ENCODE measurements around the gene SIPA1L3. TPM values are rescaled to one million over a fixed set of nuclear protein-coding genes. Genes with fewer than 3 reads are reported as not detected.

The SIPA1L3 gene
- total and polyA plus RNA-seq, 2 of the 13 experiments (the other 11 are each of a cell fraction or from before 2014, with no cell fraction given), result 5.5 to 7.7 TPM

DNA sequence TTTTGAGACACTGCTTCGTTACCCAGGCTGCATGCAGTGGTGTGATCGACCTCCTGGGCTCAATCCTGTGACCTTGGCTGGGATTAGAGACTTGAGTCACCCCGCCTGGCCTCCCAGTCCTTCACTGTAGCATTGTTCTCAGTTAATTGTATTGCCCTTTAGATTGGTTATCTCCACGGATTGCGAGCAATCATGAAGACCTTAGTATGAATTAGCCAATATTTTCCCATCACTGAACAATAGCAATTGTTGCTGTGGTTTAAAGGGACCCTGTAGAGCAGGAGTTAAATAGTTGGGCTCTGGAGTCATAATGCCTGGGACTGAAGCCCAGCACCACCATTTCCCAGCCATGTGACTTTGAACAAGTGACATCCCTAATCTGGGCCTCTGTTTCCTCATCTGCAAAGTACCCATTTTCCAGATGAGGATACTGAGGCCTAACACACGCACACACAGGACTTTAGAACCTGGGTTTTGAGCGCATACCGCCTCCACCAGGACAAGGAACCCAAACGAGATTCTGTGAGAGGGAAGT, 340.8 kb downstream of the SIPA1L3 start (continued):
- TF ChIP-seq, protein P1, sequence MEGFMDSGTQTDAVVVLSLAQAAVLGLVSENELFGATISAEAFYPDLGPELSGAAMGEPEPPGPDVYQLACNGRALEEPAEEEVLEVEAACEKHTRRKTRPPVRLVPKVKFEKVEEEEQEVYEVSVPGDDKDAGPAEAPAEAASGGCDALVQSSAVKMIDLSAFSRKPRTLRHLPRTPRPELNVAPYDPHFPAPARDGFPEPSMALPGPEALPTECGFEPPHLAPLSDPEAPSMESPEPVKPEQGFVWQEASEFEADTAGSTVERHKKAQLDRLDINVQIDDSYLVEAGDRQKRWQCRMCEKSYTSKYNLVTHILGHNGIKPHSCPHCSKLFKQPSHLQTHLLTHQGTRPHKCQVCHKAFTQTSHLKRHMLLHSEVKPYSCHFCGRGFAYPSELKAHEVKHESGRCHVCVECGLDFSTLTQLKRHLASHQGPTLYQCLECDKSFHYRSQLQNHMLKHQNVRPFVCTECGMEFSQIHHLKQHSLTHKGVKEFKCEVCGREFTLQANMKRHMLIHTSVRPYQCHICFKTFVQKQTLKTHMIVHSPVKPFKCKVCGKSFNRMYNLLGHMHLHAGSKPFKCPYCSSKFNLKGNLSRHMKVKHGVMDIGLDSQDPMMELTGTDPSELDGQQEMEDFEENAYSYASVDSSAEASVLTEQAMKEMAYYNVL (CRISPR knock-in tag; IDR thresholded peaks at IDR 0.05; ENCODE audit: borderline replicate concordance), result 0 out of 2 replicates have a peak, but pooled peaks have one; percentile 12
- TF ChIP-seq, protein P2, sequence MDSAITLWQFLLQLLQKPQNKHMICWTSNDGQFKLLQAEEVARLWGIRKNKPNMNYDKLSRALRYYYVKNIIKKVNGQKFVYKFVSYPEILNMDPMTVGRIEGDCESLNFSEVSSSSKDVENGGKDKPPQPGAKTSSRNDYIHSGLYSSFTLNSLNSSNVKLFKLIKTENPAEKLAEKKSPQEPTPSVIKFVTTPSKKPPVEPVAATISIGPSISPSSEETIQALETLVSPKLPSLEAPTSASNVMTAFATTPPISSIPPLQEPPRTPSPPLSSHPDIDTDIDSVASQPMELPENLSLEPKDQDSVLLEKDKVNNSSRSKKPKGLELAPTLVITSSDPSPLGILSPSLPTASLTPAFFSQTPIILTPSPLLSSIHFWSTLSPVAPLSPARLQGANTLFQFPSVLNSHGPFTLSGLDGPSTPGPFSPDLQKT (CRISPR knock-in tag; IDR thresholded peaks at IDR 0.05; ENCODE audit: borderline replicate concordance), result no peak
- TF ChIP-seq ZNF629 (CRISPR knock-in tag; conservative IDR thresholded peaks at IDR 0.05) (peak; percentile 98), CBFB (CRISPR knock-in tag; IDR thresholded peaks at IDR 0.05) (no peak), ZMYM3 (CRISPR knock-in tag; IDR thresholded peaks at IDR 0.05) (peak; percentile 90), TBX3 (IDR thresholded peaks at IDR 0.05; ENCODE audit: borderline replicate concordance) (peak; percentile 55; the same call in 1 of the 2 replicates), PITX1 (CRISPR knock-in tag; IDR thresholded peaks at IDR 0.05) (peak; percentile 59; the same call in 1 of the 2 replicates), ZNF530 (CRISPR knock-in tag; IDR thresholded peaks at IDR 0.05; ENCODE audit: low read depth) (no peak), CHD4 (IDR thresholded peaks at IDR 0.05; ENCODE audit: borderline replicate concordance, low read length) (peak; percentile 98), RARA (CRISPR knock-in tag; IDR thresholded peaks at IDR 0.05) (peak; percentile 47), ZNF3 (CRISPR knock-in tag; IDR thresholded peaks at IDR 0.05) (0 out of 2 replicates have a peak, but pooled peaks have one; percentile 25), ADNP (CRISPR knock-in tag; IDR thresholded peaks at IDR 0.05) (peak; percentile 73; the same call in 1 of the 2 replicates), SOX5 (CRISPR knock-in tag; IDR thresholded peaks at IDR 0.05; ENCODE audit: borderline replicate concordance) (peak; percentile 93), KLF13 (CRISPR knock-in tag; IDR thresholded peaks at IDR 0.05) (no peak), NR2F6 (IDR thresholded peaks at IDR 0.05) (peak; percentile 70; the same call in 1 of the 2 replicates), NR2F6 (CRISPR knock-in tag; IDR thresholded peaks at IDR 0.05) (peak; percentile 30; the same call in 1 of the 2 replicates), ZNF260 (CRISPR knock-in tag; IDR thresholded peaks at IDR 0.05; ENCODE audit: borderline replicate concordance, low read depth) (no peak), SOX13 (IDR thresholded peaks at IDR 0.05) (peak; percentile 92), SOX13 (CRISPR knock-in tag; conservative IDR thresholded peaks at IDR 0.05 in 1 of 2, IDR thresholded peaks at IDR 0.05 in 1 of 2) (peak in 1 of 2 experiments; percentile 98; a peak in 2 of 4 replicates), HDAC2 (CRISPR knock-in tag; IDR thresholded peaks at IDR 0.05) (0 out of 2 replicates have a peak, but pooled peaks have one; percentile 11), NR2F1 (CRISPR knock-in tag; IDR thresholded peaks at IDR 0.05) (0 out of 4 replicates have a peak, but pooled peaks of 1 of the 2 experiments have one; percentile 27), TOPORS (CRISPR knock-in tag; IDR thresholded peaks at IDR 0.05) (no peak), ELF4 (CRISPR knock-in tag; IDR thresholded peaks at IDR 0.05; ENCODE audit: borderline replicate concordance) (no peak), CEBPG (CRISPR knock-in tag; IDR thresholded peaks at IDR 0.05) (peak; percentile 21; the same call in 1 of the 2 replicates), NCOA2 (CRISPR knock-in tag; IDR thresholded peaks at IDR 0.05) (0 out of 2 replicates have a peak, but pooled peaks have one; percentile 29), STAG1 (CRISPR knock-in tag; IDR thresholded peaks at IDR 0.05) (no peak)
- TF ChIP-seq, protein P3, sequence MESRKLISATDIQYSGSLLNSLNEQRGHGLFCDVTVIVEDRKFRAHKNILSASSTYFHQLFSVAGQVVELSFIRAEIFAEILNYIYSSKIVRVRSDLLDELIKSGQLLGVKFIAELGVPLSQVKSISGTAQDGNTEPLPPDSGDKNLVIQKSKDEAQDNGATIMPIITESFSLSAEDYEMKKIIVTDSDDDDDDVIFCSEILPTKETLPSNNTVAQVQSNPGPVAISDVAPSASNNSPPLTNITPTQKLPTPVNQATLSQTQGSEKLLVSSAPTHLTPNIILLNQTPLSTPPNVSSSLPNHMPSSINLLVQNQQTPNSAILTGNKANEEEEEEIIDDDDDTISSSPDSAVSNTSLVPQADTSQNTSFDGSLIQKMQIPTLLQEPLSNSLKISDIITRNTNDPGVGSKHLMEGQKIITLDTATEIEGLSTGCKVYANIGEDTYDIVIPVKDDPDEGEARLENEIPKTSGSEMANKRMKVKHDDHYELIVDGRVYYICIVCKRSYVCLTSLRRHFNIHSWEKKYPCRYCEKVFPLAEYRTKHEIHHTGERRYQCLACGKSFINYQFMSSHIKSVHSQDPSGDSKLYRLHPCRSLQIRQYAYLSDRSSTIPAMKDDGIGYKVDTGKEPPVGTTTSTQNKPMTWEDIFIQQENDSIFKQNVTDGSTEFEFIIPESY (CRISPR knock-in tag; IDR thresholded peaks at IDR 0.05), result peak; percentile 66; the same call in 1 of the 2 replicates
- TF ChIP-seq, protein P4, sequence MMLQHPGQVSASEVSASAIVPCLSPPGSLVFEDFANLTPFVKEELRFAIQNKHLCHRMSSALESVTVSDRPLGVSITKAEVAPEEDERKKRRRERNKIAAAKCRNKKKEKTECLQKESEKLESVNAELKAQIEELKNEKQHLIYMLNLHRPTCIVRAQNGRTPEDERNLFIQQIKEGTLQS (CRISPR knock-in tag; IDR thresholded peaks at IDR 0.05), result peak; percentile 18; the same call in 1 of the 2 replicates
